ENCODE results near the gene ALKBH3. TPM values are rescaled to one million over a fixed set of nuclear protein-coding genes. Genes with fewer than 3 reads are reported as not detected.

Gene ALKBH3
- total RNA-seq, 6 donors from 2014 or later, result 23.9 to 60.8 (median 27.6) TPM

DNA sequence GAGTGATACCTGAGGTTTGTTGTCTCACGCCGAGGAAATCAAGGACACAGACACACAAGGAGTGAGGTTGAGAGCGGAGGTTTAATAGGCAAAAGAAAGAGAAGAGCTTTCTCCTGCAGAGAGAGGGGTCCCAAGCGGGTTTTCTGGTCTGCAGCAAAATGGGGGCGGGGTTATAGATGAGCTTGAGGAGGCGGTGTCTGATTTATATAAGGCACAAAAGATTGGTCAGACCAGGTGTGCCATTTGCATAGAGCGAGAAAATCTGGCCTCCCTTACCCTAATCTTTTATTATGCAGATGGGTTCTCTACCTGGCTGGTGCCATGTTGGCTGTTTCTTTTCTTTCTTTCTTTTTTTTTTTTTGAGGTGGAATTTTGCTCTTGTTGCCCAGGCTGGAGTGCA, 73.6 kb downstream of the ALKBH3 start:
- TF ChIP-seq EP300 (IDR thresholded peaks at IDR 0.05), result no peak
- no peak for TF ChIP-seq POLR2AphosphoS5 (IDR thresholded peaks at IDR 0.05)
- TF ChIP-seq POLR2A (IDR thresholded peaks at IDR 0.05), result no peak
- TF ChIP-seq, protein P1, sequence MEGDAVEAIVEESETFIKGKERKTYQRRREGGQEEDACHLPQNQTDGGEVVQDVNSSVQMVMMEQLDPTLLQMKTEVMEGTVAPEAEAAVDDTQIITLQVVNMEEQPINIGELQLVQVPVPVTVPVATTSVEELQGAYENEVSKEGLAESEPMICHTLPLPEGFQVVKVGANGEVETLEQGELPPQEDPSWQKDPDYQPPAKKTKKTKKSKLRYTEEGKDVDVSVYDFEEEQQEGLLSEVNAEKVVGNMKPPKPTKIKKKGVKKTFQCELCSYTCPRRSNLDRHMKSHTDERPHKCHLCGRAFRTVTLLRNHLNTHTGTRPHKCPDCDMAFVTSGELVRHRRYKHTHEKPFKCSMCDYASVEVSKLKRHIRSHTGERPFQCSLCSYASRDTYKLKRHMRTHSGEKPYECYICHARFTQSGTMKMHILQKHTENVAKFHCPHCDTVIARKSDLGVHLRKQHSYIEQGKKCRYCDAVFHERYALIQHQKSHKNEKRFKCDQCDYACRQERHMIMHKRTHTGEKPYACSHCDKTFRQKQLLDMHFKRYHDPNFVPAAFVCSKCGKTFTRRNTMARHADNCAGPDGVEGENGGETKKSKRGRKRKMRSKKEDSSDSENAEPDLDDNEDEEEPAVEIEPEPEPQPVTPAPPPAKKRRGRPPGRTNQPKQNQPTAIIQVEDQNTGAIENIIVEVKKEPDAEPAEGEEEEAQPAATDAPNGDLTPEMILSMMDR (IDR thresholded peaks at IDR 0.05), result no peak
- Histone ChIP-seq H3K9me3 (peaks cover 0 to 6% (median 0%) of the 10 kb centered on the region in 4 donors), H3K27me3 (no peaks in the 10 kb centered on the region), H3K27ac (no peak overlapping the region), H3K4me1 (no peaks in the 10 kb centered on the region), H3K4me3 (no peak overlapping the region), H3K36me3 (no peaks in the 10 kb centered on the region)
- 93 to 96% methylated on average over 7 of the region's 7 CpGs for WGBS, 2 donors
- no peak for ATAC-seq (ENCODE audit: low FRiP score in 2 of 2)
- DNase-seq, result no peak

DNA sequence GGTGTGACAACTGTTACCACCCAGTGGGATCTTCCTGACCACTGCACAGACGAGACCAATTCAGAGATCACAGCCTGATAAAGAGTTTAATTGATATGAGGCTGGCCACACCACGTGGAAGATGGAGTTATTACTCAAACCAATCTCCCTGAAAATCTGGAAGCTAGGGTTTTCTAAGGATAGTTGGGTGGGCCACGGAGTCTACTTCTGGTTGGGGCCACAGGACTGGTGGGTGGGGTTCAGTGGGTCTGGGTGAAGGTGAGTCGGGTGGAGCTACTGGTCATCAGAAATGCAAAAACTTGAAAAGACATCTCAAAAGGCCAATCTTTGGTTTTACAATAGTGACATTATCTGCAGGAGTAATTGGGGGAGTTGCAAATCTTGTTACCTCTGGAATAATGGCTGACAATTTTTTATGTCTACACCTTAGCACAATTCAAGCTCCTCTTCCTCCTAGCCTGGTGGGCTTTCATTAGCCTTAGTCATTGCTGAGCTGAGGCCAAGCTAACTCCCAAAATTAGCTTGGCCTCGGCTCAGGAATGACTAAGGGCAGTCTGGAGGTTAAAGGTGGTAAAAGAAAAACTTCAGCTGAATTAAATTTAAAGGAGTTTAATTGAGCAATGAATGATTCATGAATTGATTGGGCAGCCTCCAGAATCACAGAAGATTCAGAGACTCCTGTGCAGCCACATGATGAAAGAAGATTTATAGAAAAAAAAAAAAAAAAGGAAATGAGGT, 74.9 kb downstream of the ALKBH3 start:
- Histone ChIP-seq H3K9me3 (peaks cover 0 to 6% (median 0%) of the 10 kb centered on the region in 4 donors), H3K36me3 (no peaks in the 10 kb centered on the region), H3K4me3 (no peak overlapping the region), H3K27me3 (no peaks in the 10 kb centered on the region), H3K4me1 (no peaks in the 10 kb centered on the region), H3K27ac (no peak overlapping the region)
- ATAC-seq (ENCODE audit: low FRiP score in 2 of 2) (no peak), DNase-seq (no peak)
- no peak for TF ChIP-seq POLR2AphosphoS5 (IDR thresholded peaks at IDR 0.05)
- TF ChIP-seq POLR2A (IDR thresholded peaks at IDR 0.05), result no peak
- no peak for TF ChIP-seq EP300 (IDR thresholded peaks at IDR 0.05)
- TF ChIP-seq, protein P1 (IDR thresholded peaks at IDR 0.05), result no peak
- WGBS, 2 donors, result 81 to 90% methylated on average over 5 of the region's 5 CpGs

DNA sequence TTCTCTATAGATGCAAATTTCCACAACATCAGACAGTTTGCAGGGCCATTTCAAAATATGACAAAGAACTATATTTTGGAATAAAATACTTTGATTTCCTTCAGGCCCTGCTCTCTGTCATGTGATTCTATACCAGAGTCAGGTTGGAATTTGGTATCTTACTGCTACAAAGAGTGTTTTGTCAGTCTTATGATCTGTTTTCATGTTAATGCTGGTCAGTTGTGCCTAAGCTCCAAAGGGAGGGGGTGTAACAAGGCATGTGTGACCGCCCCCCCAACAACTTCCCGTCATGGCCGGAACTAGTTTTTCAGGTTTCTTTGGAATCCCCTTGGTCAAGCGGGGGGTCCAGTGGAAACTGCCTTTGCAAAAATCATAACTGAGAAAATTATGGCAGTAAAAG, 76.9 kb downstream of the ALKBH3 start:
- WGBS, 2 donors, result 74 to 86% methylated on average over 4 of the region's 4 CpGs
- Histone ChIP-seq H3K27ac (no peak overlapping the region), H3K4me1 (peaks cover 0 to 3% (median 0%) of the 10 kb centered on the region in 4 donors), H3K4me3 (no peak overlapping the region), H3K27me3 (no peaks in the 10 kb centered on the region), H3K36me3 (no peaks in the 10 kb centered on the region), H3K9me3 (peaks cover 0 to 6% (median 0%) of the 10 kb centered on the region in 4 donors)
- DNase-seq (no peak), ATAC-seq (ENCODE audit: low FRiP score in 2 of 2) (no peak)
- TF ChIP-seq, protein P1 (IDR thresholded peaks at IDR 0.05), result no peak
- TF ChIP-seq POLR2AphosphoS5 (IDR thresholded peaks at IDR 0.05), result no peak
- no peak for TF ChIP-seq POLR2A (IDR thresholded peaks at IDR 0.05)
- TF ChIP-seq EP300 (IDR thresholded peaks at IDR 0.05), result no peak

DNA sequence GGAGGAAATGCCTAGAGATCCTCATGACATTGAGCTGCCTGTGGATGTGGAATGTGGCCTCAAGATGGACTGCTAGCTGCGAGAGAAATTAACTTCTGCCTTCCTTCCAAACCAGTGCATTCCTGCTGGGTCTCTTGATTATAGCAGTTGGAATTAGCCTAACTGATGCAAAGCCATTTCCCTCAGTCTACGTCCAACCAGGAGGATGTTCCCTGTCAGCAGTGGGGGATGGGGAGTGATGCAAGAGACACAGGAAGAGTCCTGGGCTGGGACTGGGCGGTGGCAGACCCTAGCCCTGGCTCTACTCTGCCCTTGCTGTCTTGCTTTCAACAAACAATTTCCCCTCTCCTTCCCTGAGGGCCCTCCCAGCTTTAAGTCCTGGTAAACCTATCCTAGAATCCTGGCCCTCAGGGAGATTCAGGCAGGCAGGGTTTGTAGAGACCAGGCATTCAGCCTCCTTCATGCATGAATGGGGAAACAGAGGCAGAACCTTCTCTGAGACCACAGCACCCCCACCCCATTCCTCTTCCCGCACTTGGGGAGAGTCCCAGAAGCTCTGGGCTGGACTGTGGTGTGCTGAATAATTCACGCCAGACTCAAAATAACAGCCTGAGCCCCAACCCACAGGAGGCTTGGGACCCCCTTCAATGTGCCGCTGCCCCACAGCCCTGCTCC, 78.8 kb downstream of the ALKBH3 start:
- Histone ChIP-seq H3K4me3 (no peak overlapping the region), H3K36me3 (no peaks in the 10 kb centered on the region), H3K27ac (no peak overlapping the region), H3K27me3 (no peaks in the 10 kb centered on the region), H3K9me3 (peaks cover 0 to 6% (median 0%) of the 10 kb centered on the region in 4 donors), H3K4me1 (peaks cover 0 to 6% (median 0%) of the 10 kb centered on the region in 4 donors)
- 80 to 82% methylated on average over 5 to 6 of the region's 6 CpGs for WGBS, 2 donors
- no peak for ATAC-seq (ENCODE audit: low FRiP score in 2 of 2)
- TF ChIP-seq, protein P1 (IDR thresholded peaks at IDR 0.05), result no peak
- TF ChIP-seq POLR2A (IDR thresholded peaks at IDR 0.05), result no peak
- no peak for TF ChIP-seq EP300 (IDR thresholded peaks at IDR 0.05)
- no peak for TF ChIP-seq POLR2AphosphoS5 (IDR thresholded peaks at IDR 0.05)
- no peak for DNase-seq

All from upper lobe of left lung (tissue), 6 donors.